SK-N-MC (cell line): ENCODE measurements around the gene RASSF9.

Experiments used
- DNase-seq: peaks from one replicate; pipeline ENCODE4 v3.0.0-alpha.2; 2011; ENCODE audit warnings: low read depth, low spot score
- H3K27ac ChIP-seq: fragments of 200-600 bp; sonication (generic); 2 replicates; pipeline ENCODE4 v1.5.1; 2016; ENCODE audit warnings: mixed run types
- H3K36me3 ChIP-seq: fragments of 200-600 bp; sonication (generic); 2 replicates; pipeline ENCODE4 v1.6.1; 2017; ENCODE audit warnings: antibody characterized with exemption, low read length, mixed read lengths; ENCODE audit not compliant: insufficient read depth
- H3K4me3 ChIP-seq: fragments of 200-600 bp; sonication (generic); 2 replicates; pipeline ENCODE4 v1.5.1; 2016
- H3K9ac ChIP-seq: fragments of 200-600 bp; sonication (generic); 2 replicates; pipeline ENCODE4 v1.8.0; 2017; ENCODE audit warnings: mixed run types, mixed read lengths; ENCODE audit not compliant: insufficient read length
- H3K9me3 ChIP-seq: fragments of 200-600 bp; sonication (generic); 2 replicates; pipeline ENCODE4 v1.6.1; 2017; ENCODE audit warnings: low read depth, mild to moderate bottlenecking, antibody characterized with exemption, low read length, moderate library complexity, mixed read lengths
- EZH2 ChIP-seq: fragments of 200-600 bp; sonication (generic); IDR thresholded peaks from one replicate; pipeline ENCODE4 v1.6.1; 2017; ENCODE audit warnings: antibody characterized with exemption
- FOXP2 ChIP-seq: optimal IDR thresholded peaks from 2 replicates; pipeline ENCODE3; 2011; ENCODE audit warnings: mild to moderate bottlenecking, moderate library complexity; ENCODE audit not compliant: insufficient read depth; ENCODE audit errors: extremely low read length, control extremely low read depth
- POLR2AphosphoS5 ChIP-seq: IDR thresholded peaks from 2 replicates; pipeline ENCODE4 v1.6.1; 2012; ENCODE audit warnings: mild to moderate bottlenecking, low read depth, low read length, borderline replicate concordance

Gene RASSF9

DNA sequence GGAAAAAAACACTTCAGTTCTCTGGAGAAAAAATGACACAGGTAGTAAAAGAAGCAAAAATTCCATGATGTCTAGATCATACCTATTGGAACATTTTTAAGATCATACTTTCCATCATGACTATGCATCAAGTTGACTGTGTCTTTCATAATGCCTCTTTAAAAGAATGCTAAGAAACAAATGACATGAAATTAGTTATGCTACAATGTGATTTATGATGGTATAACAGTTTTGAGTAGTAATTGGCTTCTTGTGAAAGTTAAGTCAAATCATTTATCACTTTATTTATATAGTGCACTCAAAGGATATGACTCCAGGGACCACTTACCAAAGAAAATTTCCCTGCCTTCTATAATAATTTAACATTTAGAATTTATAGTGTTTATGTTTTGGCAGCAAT lies 28.5 kb downstream of the RASSF9 start:
- DNase-seq: no peak
- H3K27ac ChIP-seq: no peak overlapping the region
- no peak for TF ChIP-seq FOXP2
- no peak; the same call in 1 of the 2 replicates for TF ChIP-seq POLR2AphosphoS5
- no peak for TF ChIP-seq EZH2
- H3K36me3 ChIP-seq: no peaks in the 10 kb centered on the region
- H3K9me3 ChIP-seq: no peaks in the 10 kb centered on the region
- H3K9ac ChIP-seq: no peak overlapping the region
- no peak overlapping the region for H3K4me3 ChIP-seq

DNA sequence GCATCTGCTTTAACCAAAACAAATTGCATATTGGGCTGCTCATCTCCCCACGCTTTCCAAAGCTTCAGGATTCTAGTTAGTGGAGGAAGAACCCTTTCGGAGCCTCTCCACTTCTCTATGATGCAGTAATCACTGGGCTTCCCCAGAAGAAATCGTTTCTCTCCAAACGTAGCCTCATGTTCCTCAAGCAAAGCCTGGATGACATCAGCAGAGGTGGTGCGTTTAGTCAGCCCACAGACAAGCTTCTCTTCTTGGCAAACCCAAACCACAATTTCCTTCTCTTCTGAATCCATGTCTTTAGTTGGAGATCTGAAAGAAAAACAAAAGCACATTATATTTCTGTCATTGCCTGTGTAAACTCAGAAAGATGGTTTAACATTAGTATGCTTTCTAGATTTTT lies 30.6 kb downstream of the RASSF9 start:
- TF ChIP-seq EZH2 (no peak), FOXP2 (no peak), POLR2AphosphoS5 (no peak)
- no peak for DNase-seq
- H3K9me3 ChIP-seq: no peaks in the 10 kb centered on the region

DNA sequence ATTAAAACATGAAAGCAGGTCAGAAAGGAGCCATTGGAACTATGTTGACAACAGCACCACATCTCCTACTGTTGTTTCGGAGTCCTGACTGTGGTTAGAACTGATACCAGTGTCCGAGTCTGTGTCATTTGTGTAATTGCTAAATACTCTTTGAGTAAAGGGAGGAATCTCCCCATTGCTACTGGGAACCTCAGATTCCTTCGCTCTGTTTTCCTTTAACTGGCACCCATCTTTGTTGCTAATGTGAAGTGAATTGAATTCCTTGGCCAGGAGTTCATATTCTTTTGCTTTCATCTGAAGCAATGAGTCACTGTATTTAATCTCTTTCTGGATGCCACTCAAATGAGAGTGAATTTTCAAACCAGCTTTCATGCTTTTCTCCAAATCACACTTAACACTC lies 31.5 kb downstream of the RASSF9 start:
- H3K4me3 ChIP-seq: no peak overlapping the region
- H3K27ac ChIP-seq: no peak overlapping the region
- TF ChIP-seq FOXP2 (no peak), EZH2 (no peak), POLR2AphosphoS5 (no peak)
- H3K9me3 ChIP-seq: no peaks in the 10 kb centered on the region
- no peak for DNase-seq
- H3K9ac ChIP-seq: no peak overlapping the region
- no peaks in the 10 kb centered on the region for H3K36me3 ChIP-seq

More for the DNA sequence above, 30.6 kb downstream of the RASSF9 start:
- H3K36me3 ChIP-seq: no peaks in the 10 kb centered on the region
- no peak overlapping the region for H3K9ac ChIP-seq
- H3K27ac ChIP-seq: no peak overlapping the region
- H3K4me3 ChIP-seq: no peak overlapping the region

DNA sequence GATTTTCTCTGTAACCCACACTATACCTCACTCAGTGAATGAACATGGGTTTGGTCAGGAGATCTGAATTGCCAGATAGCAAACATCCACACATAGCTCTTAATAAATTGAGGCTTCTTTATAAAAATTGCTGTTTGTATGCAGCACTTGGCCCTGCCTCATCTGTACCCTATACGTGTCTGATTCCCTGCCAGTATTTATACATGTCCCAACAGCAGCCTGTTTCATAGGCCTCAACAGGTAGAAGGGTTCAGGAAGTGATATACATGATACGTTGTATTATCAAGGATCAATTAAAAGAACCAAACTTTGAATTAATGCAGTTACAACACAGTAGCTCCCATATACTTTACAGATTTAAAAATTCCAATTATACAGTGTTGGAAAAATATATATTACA lies 32.3 kb downstream of the RASSF9 start:
- H3K4me3 ChIP-seq: peak overlapping the region; percentile 75
- TF ChIP-seq FOXP2 (no peak), POLR2AphosphoS5 (no peak), EZH2 (no peak)
- H3K9me3 ChIP-seq: no peaks in the 10 kb centered on the region
- H3K36me3 ChIP-seq: no peaks in the 10 kb centered on the region
- H3K27ac ChIP-seq: peak overlapping the region; percentile 93
- H3K9ac ChIP-seq: peak overlapping the region; percentile 85
- no peak for DNase-seq

DNA sequence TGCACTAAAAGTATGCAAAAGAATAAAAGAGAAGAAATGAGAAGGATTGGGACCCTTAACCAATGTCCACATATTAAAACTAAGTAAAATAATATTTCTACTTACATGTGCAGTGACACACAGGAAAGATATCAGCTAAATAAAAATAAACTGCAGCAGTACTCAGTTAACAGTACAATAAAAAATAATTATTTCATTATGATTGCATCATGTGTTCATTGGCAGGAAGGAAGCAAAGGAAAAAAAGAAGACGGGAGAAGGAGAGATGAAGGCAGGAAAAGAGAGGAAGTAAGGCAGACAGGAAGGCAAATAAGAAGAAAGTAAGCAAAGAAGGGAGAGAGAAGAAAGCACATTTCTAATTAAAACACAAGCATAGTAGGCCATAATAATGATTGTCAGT lies 33.0 kb downstream of the RASSF9 start:
- H3K9ac ChIP-seq: peak overlapping the region; percentile 85
- H3K4me3 ChIP-seq: peak overlapping the region; percentile 75
- H3K27ac ChIP-seq: peak overlapping the region; percentile 93
- TF ChIP-seq FOXP2: no peak
- TF ChIP-seq POLR2AphosphoS5: no peak
- no peak for TF ChIP-seq EZH2
- H3K9me3 ChIP-seq: no peaks in the 10 kb centered on the region
- no peaks in the 10 kb centered on the region for H3K36me3 ChIP-seq
- DNase-seq: peak; percentile 42

DNA sequence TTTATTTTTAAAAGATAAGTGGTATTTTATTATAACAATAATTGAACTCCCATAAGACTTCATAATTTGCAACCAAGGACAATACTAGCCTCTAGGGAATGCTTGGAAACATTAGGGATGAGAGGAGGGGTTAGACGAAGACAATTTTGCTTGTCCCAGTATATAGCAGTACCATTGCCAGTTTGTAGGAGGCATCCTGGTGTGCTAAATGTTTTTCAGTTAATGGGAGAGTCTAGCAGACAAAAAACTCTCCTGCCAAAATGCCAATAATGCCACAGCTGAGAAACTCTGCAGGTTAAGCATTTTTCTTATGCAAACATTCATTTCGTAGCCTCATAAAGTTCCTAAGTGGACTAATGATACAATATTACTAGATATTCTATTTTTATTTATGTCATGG lies 38.1 kb downstream of the RASSF9 start:
- H3K9ac ChIP-seq: no peak overlapping the region

DNA sequence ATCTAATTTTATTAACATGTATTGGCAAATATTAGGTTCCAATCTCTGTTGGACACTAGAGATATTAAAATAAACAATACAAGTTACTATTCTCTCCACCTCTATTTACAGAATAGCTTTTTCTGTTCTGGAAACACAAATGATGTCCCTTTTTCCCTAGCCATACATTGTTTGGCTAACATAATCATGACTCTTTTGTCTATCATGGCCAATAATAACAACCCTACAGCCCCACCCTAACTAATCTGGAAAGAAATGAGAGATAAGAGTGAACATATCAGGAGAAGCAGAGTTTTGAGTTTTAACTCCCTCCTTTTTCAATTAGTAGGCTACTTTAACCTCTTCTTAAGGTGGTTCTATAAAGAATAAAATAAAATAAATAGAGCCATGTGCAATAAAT lies 40.2 kb downstream of the RASSF9 start:
- Histone ChIP-seq H3K36me3 (no peaks in the 10 kb centered on the region), H3K27ac (no peak overlapping the region), H3K4me3 (no peak overlapping the region), H3K9ac (no peak overlapping the region), H3K9me3 (no peaks in the 10 kb centered on the region)
- TF ChIP-seq POLR2AphosphoS5: no peak
- TF ChIP-seq EZH2: no peak
- TF ChIP-seq FOXP2: no peak
- no peak for DNase-seq

More for the DNA sequence above, 38.1 kb downstream of the RASSF9 start:
- DNase-seq: no peak
- TF ChIP-seq POLR2AphosphoS5 (no peak), FOXP2 (no peak), EZH2 (no peak)
- Histone ChIP-seq H3K36me3 (no peaks in the 10 kb centered on the region), H3K4me3 (peak overlapping the region; percentile 53; the same call in 1 of the 2 replicates), H3K27ac (peak overlapping the region; percentile 76; the same call in 1 of the 2 replicates), H3K9me3 (no peaks in the 10 kb centered on the region)

DNA sequence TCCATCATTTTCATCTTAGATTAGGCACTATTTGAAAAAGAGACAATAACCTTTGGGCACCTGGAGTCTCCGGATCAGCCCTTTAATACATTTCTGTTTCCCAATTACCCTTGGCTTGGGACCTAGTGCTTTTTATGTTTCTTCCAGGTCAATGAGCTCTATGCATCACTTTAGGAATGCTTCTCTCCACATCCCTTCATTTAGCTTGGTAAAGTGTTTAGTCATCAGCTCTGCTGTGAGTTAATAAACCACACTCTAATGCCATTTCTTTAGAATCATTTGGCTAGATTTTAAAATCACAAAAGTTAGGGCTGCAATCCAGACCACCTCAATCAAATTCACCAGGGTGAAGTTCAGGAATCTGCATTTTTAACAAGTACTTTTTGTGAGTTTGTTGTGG lies 41.7 kb downstream of the RASSF9 start:
- Histone ChIP-seq H3K27ac (no peak overlapping the region), H3K9me3 (no peaks in the 10 kb centered on the region), H3K4me3 (no peak overlapping the region), H3K9ac (no peak overlapping the region), H3K36me3 (no peaks in the 10 kb centered on the region)
- DNase-seq: no peak
- no peak for TF ChIP-seq FOXP2
- TF ChIP-seq POLR2AphosphoS5: no peak
- TF ChIP-seq EZH2: no peak

DNA sequence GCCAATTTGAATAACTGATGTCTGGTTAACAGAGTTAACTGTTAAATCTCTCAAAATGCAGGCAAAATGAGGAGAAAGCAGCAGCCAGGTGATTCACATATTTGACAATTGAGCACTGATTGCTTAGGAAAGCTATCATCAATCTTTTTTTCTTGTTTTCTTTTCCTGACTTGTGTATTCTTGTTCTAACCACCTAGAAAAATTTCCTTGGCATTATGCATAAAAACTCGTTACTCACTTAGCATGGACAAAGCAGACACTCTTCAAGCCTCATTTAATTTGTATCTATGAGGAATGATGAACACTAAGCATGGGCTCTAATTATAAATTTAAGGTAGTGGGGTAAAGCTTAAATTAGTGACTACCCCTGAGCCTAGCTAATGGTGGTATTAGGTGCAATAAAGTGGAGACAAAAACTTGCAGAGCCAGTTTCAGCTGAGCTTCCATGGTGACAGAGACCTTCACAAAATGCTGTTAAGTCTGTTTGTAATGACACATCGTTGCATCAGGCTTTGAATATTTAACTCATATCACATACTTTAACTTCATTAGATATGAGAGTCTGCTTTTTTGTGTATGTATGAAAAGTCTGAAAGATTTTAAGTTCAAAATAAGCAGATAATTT lies 52.0 kb downstream of the RASSF9 start:
- DNase-seq: no peak
- Histone ChIP-seq H3K36me3 (no peaks in the 10 kb centered on the region; the same call in 1 of the 2 replicates), H3K9ac (peak overlapping the region; percentile 51), H3K27ac (peak overlapping the region; percentile 89), H3K9me3 (no peaks in the 10 kb centered on the region), H3K4me3 (peak overlapping the region; percentile 39)
- no peak for TF ChIP-seq EZH2
- no peak for TF ChIP-seq FOXP2
- no peak for TF ChIP-seq POLR2AphosphoS5
